KOPT-K1 (cell line): ENCODE data around the gene GMCL1.
"Not testable (repeated sequence)": the region's sequence is repeated elsewhere in the genome, so short reads cannot be mapped to it uniquely, and the experiment has no call there.

Experiments used
- H3K27ac ChIP-seq: fragments of 200-600 bp; sonication (generic); 2 replicates; pipeline ENCODE4 v1.5.1; 2016; ENCODE audit warnings: antibody characterized with exemption, mild to moderate bottlenecking, low read depth, low read length; ENCODE audit not compliant: poor library complexity, severe bottlenecking
- H3K36me3 ChIP-seq: fragments of 200-600 bp; sonication (generic); 2 replicates; pipeline ENCODE4 v1.5.1; 2017; ENCODE audit warnings: antibody characterized with exemption, mild to moderate bottlenecking, low read length, moderate library complexity; ENCODE audit not compliant: insufficient read depth
- H3K9me3 ChIP-seq: fragments of 200-600 bp; sonication (generic); 2 replicates; pipeline ENCODE4 v1.5.1; 2017; ENCODE audit warnings: antibody characterized with exemption, low read length, mild to moderate bottlenecking; ENCODE audit not compliant: insufficient read depth, poor library complexity, severe bottlenecking

The GMCL1 gene

GRCh38 chr2:69830045-69830905, 815 bp downstream of the GMCL1 start:
- Histone ChIP-seq H3K27ac (peak overlapping the region; percentile 73), H3K9me3 (no peaks in the 10 kb centered on the region), H3K36me3 (peaks cover 28% of the 10 kb centered on the region)

GRCh38 chr2:69830906-69831241, 1.4 kb downstream of the GMCL1 start:
- H3K9me3 ChIP-seq: not testable (repeated sequence)
- Histone ChIP-seq H3K36me3 (peaks cover 30% of the 10 kb centered on the region), H3K27ac (peak overlapping the region; percentile 73)

GRCh38 chr2:69831354-69831905, 2.0 kb downstream of the GMCL1 start:
- no peaks in the 10 kb centered on the region for H3K9me3 ChIP-seq
- peaks cover 35% of the 10 kb centered on the region for H3K36me3 ChIP-seq
- no peak overlapping the region for H3K27ac ChIP-seq

- no peaks in the 10 kb centered on the region for H3K9me3 ChIP-seq
- H3K36me3 ChIP-seq: peaks cover 56% of the 10 kb centered on the region
- H3K27ac ChIP-seq: no peak overlapping the region
Measured at GRCh38 chr2:69833752-69834151, 4.3 kb downstream of the GMCL1 start.

GRCh38 chr2:69835666-69836065, 6.2 kb downstream of the GMCL1 start:
- peaks cover 75% of the 10 kb centered on the region for H3K36me3 ChIP-seq
- H3K27ac ChIP-seq: no peak overlapping the region
- H3K9me3 ChIP-seq: no peaks in the 10 kb centered on the region

GRCh38 chr2:69836316-69836715, 6.9 kb downstream of the GMCL1 start:
- no peaks in the 10 kb centered on the region for H3K9me3 ChIP-seq
- H3K36me3 ChIP-seq: peaks cover 82% of the 10 kb centered on the region
- H3K27ac ChIP-seq: no peak overlapping the region

- H3K27ac ChIP-seq: no peak overlapping the region
- peaks cover 87% of the 10 kb centered on the region for H3K36me3 ChIP-seq
- no peaks in the 10 kb centered on the region for H3K9me3 ChIP-seq
Measured at GRCh38 chr2:69837533-69837932, 8.1 kb downstream of the GMCL1 start.

- H3K9me3 ChIP-seq: no peaks in the 10 kb centered on the region
- peaks cover 95% of the 10 kb centered on the region for H3K36me3 ChIP-seq
- no peak overlapping the region for H3K27ac ChIP-seq
Measured at GRCh38 chr2:69843993-69844392, 14.5 kb downstream of the GMCL1 start.

- Histone ChIP-seq H3K27ac (no peak overlapping the region), H3K36me3 (peaks cover 94% of the 10 kb centered on the region), H3K9me3 (no peaks in the 10 kb centered on the region)
Measured at GRCh38 chr2:69844560-69844959, 15.1 kb downstream of the GMCL1 start.

GRCh38 chr2:69846182-69847067, 17.0 kb downstream of the GMCL1 start:
- Histone ChIP-seq H3K36me3 (peaks cover 93% of the 10 kb centered on the region), H3K27ac (no peak overlapping the region), H3K9me3 (no peaks in the 10 kb centered on the region)

GRCh38 chr2:69847068-69847828, 17.8 kb downstream of the GMCL1 start:
- peaks cover 93% of the 10 kb centered on the region for H3K36me3 ChIP-seq
- H3K9me3 ChIP-seq: no peaks in the 10 kb centered on the region
- H3K27ac ChIP-seq: no peak overlapping the region

GRCh38 chr2:69848186-69848790, 18.8 kb downstream of the GMCL1 start:
- Histone ChIP-seq H3K27ac (no peak overlapping the region), H3K9me3 (no peaks in the 10 kb centered on the region), H3K36me3 (peaks cover 94% of the 10 kb centered on the region)

GRCh38 chr2:69858261-69858660, 28.8 kb downstream of the GMCL1 start:
- H3K27ac ChIP-seq: no peak overlapping the region
- peaks cover 69% of the 10 kb centered on the region for H3K36me3 ChIP-seq
- H3K9me3 ChIP-seq: no peaks in the 10 kb centered on the region

- Histone ChIP-seq H3K36me3 (peaks cover 79% of the 10 kb centered on the region), H3K27ac (no peak overlapping the region), H3K9me3 (no peaks in the 10 kb centered on the region)
Measured at GRCh38 chr2:69863298-69863697, 33.8 kb downstream of the GMCL1 start.
